K562 (cell line): ENCODE data around the gene RPL39L. TPM values are rescaled to one million over a fixed set of nuclear protein-coding genes. Genes with fewer than 3 reads are reported as not detected.

Source experiments
- ATAC-seq: fragments of 200-7000 bp; cut with Tn5 transposase; 3 replicates; pipeline ENCODE4 v1.9.1; 2020; ENCODE audit warnings: moderate library complexity
- BruUV-seq: library from RNA; stranded (reverse); fragments of 400-500 nt; replicated peaks from 2 replicates; lab custom pipeline; 2021; lab: Mats Ljungman, UMichigan
- CTCF ChIA-PET: fragments of 300-600 bp; formaldehyde crosslinking; extraction: SDS; loops from one replicate; lab custom pipeline; 2021; ENCODE audit warnings: low intra/inter-chr PET ratio; lab: Yijun Ruan, JAX
- POLR2A ChIA-PET: fragments of 300-600, 350-650 bp; sonication (Branson Sonifier 250); formaldehyde crosslinking; extraction: SDS; loops from one replicate; lab custom pipeline; 2021; ENCODE audit warnings: antibody characterized with exemption, inconsistent platforms; lab: Yijun Ruan, JAX
- DNase-seq, 4 experiments: peaks; one replicate each; pipeline versions ENCODE4 v3.0.0 to v3.0.0-alpha.2; 2011 to 2018; ENCODE audit warnings: low spot score in 3 of 4, mixed read lengths in 3 of 4; ENCODE audit errors: extremely low read depth in 1 of 4
- FAIRE-seq: peaks from 2 replicates; lab custom pipeline; 2011; peaks lifted over from hg19 to GRCh38; lab: Jason Lieb, UNC
- H2AFZ ChIP-seq: 2 replicates; pipeline ENCODE4 v1.6.0; 2011; ENCODE audit warnings: low read depth, low read length, control low read depth, inconsistent platforms
- H3K27ac ChIP-seq: fragments of 200-600 bp; 3 replicates; pipeline ENCODE4 v1.8.0; 2011; ENCODE audit warnings: low read depth, mild to moderate bottlenecking, control low read depth, inconsistent platforms, low read length, moderate library complexity, mixed read lengths; ENCODE audit errors: extremely low read depth
- H3K27me3 ChIP-seq, 2 experiments: fragments of 300-600 bp in 1 of 2; 2 replicates in 1 of 2; 3 replicates in 1 of 2; pipeline versions ENCODE4 v1.6.0 to v1.8.0; 2011; ENCODE audit warnings: inconsistent platforms in 2 of 2, low read length in 2 of 2, mild to moderate bottlenecking in 1 of 2, mixed read lengths in 1 of 2, moderate library complexity in 1 of 2; ENCODE audit not compliant: control insufficient read depth in 2 of 2, insufficient read depth in 2 of 2
- H3K36me3 ChIP-seq: fragments of 300-600 bp; 3 replicates; pipeline ENCODE4 v1.8.0; 2011; ENCODE audit warnings: mild to moderate bottlenecking, low read length, inconsistent platforms; ENCODE audit not compliant: control insufficient read depth, insufficient read depth
- H3K4me1 ChIP-seq, 2 experiments: fragments of 200-600 bp in 1 of 2; replicated peaks in 1 of 2; 2 replicates in 1 of 2; 3 replicates in 1 of 2; pipeline versions ENCODE4 v1.5.1 to v1.8.0; 2011; ENCODE audit warnings: inconsistent platforms in 2 of 2, low read length in 2 of 2, mild to moderate bottlenecking in 1 of 2, mixed read lengths in 1 of 2, moderate library complexity in 1 of 2; ENCODE audit not compliant: control insufficient read depth in 2 of 2, insufficient read depth in 2 of 2
- H3K4me2 ChIP-seq: 2 replicates; pipeline ENCODE4 v1.6.1; 2011; ENCODE audit warnings: low read length, control low read depth, inconsistent platforms, mixed read lengths; ENCODE audit not compliant: insufficient read depth
- H3K4me3 ChIP-seq: fragments of 200-600 bp; sonication (generic), shearing (Covaris generic); 2 replicates; pipeline ENCODE4 v1.5.1; 2016; ENCODE audit warnings: control low read depth, inconsistent platforms
- H3K79me2 ChIP-seq: fragments of 200-600 bp; 3 replicates; pipeline ENCODE4 v1.8.0; 2011; ENCODE audit warnings: low read length, inconsistent platforms; ENCODE audit not compliant: control insufficient read depth, insufficient read depth
- H3K9ac ChIP-seq, 2 experiments: 2 replicates each; pipeline versions ENCODE4 v1.6.0 to v1.6.1; 2011; ENCODE audit warnings: low read depth in 2 of 2, low read length in 2 of 2, control low read depth in 1 of 2, inconsistent platforms in 1 of 2, mild to moderate bottlenecking in 1 of 2, mixed read lengths in 1 of 2; ENCODE audit not compliant: insufficient read depth in 1 of 2
- H3K9me1 ChIP-seq: one replicate; pipeline ENCODE4 v1.6.0; 2011; ENCODE audit warnings: inconsistent platforms, mild to moderate bottlenecking, low read length, moderate library complexity; ENCODE audit not compliant: control insufficient read depth, insufficient read depth
- H3K9me3 ChIP-seq: replicated peaks from 2 replicates; pipeline ENCODE4 v1.5.1; 2011; ENCODE audit warnings: low read depth, low read length, inconsistent platforms; ENCODE audit not compliant: control insufficient read depth, insufficient read depth
- H4K20me1 ChIP-seq: replicated peaks from 2 replicates; pipeline ENCODE4 v1.6.1; 2011; ENCODE audit warnings: low read length, inconsistent platforms, mixed read lengths; ENCODE audit not compliant: control insufficient read depth, insufficient read depth
- AFF1 ChIP-seq, 2 experiments: fragments of 450-650 bp; IDR thresholded peaks; 2 replicates each; pipeline ENCODE4 v1.6.1; 2018; ENCODE audit warnings: mild to moderate bottlenecking in 2 of 2, low read depth in 1 of 2; ENCODE audit not compliant: partially characterized antibody in 2 of 2
- CLOCK ChIP-seq: fragments of 250-450 bp; sonication (Bioruptor Pico); IDR thresholded peaks from 2 replicates; pipeline ENCODE4 v1.4.0; 2020; ENCODE audit warnings: mild to moderate bottlenecking, moderate library complexity, borderline replicate concordance
- EGR1 ChIP-seq: fragments of 450-650 bp; conservative IDR thresholded peaks from 2 replicates; pipeline ENCODE4 v1.6.1; 2017; ENCODE audit warnings: mild to moderate bottlenecking
- NFATC3 ChIP-seq: fragments of 450-650 bp; IDR thresholded peaks from 2 replicates; pipeline ENCODE4 v1.6.1; 2017; ENCODE audit warnings: mild to moderate bottlenecking
- RBM34 ChIP-seq: fragments of 200-400 bp; formaldehyde crosslinking; IDR thresholded peaks from 2 replicates; pipeline ENCODE4 v1.6.1; 2018; ENCODE audit warnings: low read length, borderline replicate concordance; ENCODE audit not compliant: insufficient read depth
- SMC3 ChIP-seq: conservative IDR thresholded peaks from 2 replicates; pipeline ENCODE4 v1.6.1; 2011; ENCODE audit warnings: low read depth, low read length, improper control_type of control experiment; ENCODE audit not compliant: insufficient read depth
- ZNF384 ChIP-seq: IDR thresholded peaks from 2 replicates; pipeline ENCODE4 v1.6.1; 2012; ENCODE audit warnings: low read depth, low read length, improper control_type of control experiment
- ZNF395 ChIP-seq: fragments of 200-800 bp; sonication (Bioruptor generic); IDR thresholded peaks from 2 replicates; pipeline ENCODE4 v1.6.1; 2017; ENCODE audit warnings: missing genetic modification characterization, missing compliant biosample characterization
- WGBS: fragments of 100-300 bp; shearing (Covaris generic); methylation state at CpG from one replicate; pipeline ENCODE4 v1.1.6; 2016; ENCODE audit warnings: low coverage, mixed read lengths; ENCODE audit not compliant: insufficient coverage; ENCODE audit errors: missing lambda C conversion rate; 5-methylcytosine and 5-hydroxymethylcytosine counted together
- in situ Hi-C: fragments of 300-500 bp; cut with MboI; formaldehyde crosslinking; loops from 4 replicates; pipeline ENCODE4 v1.15.0; 2018; ENCODE audit warnings: inconsistent platforms, mixed read lengths
- intact Hi-C: fragments of 100-400 bp; cut with micrococcal nuclease; formaldehyde crosslinking; loops from 2 replicates; pipeline ENCODE4 v1.14.2; 2022
- polyA plus RNA-seq, 8 experiments: library from polyadenylated mRNA; depleted of rRNA in 4 of 8; stranded (reverse) in 5 of 8; unstranded in 3 of 8; fragments of >200 nt; fragmentation: Nextera tagmentation in 2 of 8; fragmentation: Illumina TruSeq in 1 of 8; extraction: Ambion mirVana in 2 of 8; extraction: Trizol in 1 of 8; gene quantifications; 2 replicates each; pipeline versions ENCODE4 v1.2.1 to v1.2.3, GENCODE V29; 2011 to 2014; ENCODE audit warnings: inconsistent platforms in 1 of 8, missing spikeins in 1 of 8
- total RNA-seq, 7 experiments: library from RNA; depleted of rRNA in 6 of 7; stranded (reverse); fragments of >200 nt in 6 of 7; fragmentation: Illumina TruSeq in 2 of 7; extraction: Trizol in 2 of 7; gene quantifications; 2 replicates each; pipeline versions ENCODE4 v1.2.1 to v1.2.3, GENCODE V29; 2011 to 2021; ENCODE audit warnings: low replicate concordance in 1 of 7

The RPL39L gene
- total and polyA plus RNA-seq, 9 of the 15 experiments (the other 6 are each of a cell fraction or from before 2014, with no cell fraction given), result 15.0 to 122 (median 45.5) TPM

- no peak overlapping the region for H3K9ac ChIP-seq
- 49% methylated on average over 4 of the region's 4 CpGs for WGBS
- H3K4me2 ChIP-seq, result no peak overlapping the region
- H3K4me1 ChIP-seq, result peaks cover 3 to 15% of the 10 kb centered on the region in 2 experiments; a peak in 3 of 5 replicates
- no peak overlapping the region for H2AFZ ChIP-seq
- POLR2A ChIA-PET, result no interaction called here
- H3K4me3 ChIP-seq, result no peak overlapping the region
- intact Hi-C loops (no loop called here), in situ Hi-C loops (no loop called here)
- TF ChIP-seq NFATC3 (no peak), SMC3 (no peak), ZNF384 (no peak), RBM34 (no peak), AFF1 (IDR thresholded peaks at IDR 0.05; ENCODE audit: low read depth in 1 of 2, partially characterized antibody in 2 of 2) (no peak), ZNF395 (CRISPR knock-in tag) (no peak), CLOCK (CRISPR knock-in tag) (no peak), EGR1 (no peak)
- no peak for FAIRE-seq
- no peak for DNase-seq
- no peaks in the 10 kb centered on the region for H3K79me2 ChIP-seq
- no peaks in the 10 kb centered on the region for H3K9me1 ChIP-seq
- H3K36me3 ChIP-seq, result no peaks in the 10 kb centered on the region
- ATAC-seq, result no peak
- CTCF ChIA-PET, result no interaction called here
- H3K9me3 ChIP-seq, result no peaks in the 10 kb centered on the region
- BruUV-seq, result no TSS peak
- peaks cover 10 to 15% of the 10 kb centered on the region in 2 experiments; a peak in 3 of 5 replicates for H3K27me3 ChIP-seq
- no peaks in the 10 kb centered on the region for H4K20me1 ChIP-seq
- no peak overlapping the region for H3K27ac ChIP-seq
Observed at GRCh38 chr3:187185759-187186158, 46.5 kb upstream of the RPL39L start.
